Activated CD4-positive, CD25-positive, alpha-beta regulatory T cell (primary cell): ENCODE measurements around the gene RBMS1.

Experiments
- DNase-seq, 4 experiments: peaks; one replicate each; lab custom pipeline; 2025; lab: John Stamatoyannopoulos, UW

The RBMS1 gene

DNA sequence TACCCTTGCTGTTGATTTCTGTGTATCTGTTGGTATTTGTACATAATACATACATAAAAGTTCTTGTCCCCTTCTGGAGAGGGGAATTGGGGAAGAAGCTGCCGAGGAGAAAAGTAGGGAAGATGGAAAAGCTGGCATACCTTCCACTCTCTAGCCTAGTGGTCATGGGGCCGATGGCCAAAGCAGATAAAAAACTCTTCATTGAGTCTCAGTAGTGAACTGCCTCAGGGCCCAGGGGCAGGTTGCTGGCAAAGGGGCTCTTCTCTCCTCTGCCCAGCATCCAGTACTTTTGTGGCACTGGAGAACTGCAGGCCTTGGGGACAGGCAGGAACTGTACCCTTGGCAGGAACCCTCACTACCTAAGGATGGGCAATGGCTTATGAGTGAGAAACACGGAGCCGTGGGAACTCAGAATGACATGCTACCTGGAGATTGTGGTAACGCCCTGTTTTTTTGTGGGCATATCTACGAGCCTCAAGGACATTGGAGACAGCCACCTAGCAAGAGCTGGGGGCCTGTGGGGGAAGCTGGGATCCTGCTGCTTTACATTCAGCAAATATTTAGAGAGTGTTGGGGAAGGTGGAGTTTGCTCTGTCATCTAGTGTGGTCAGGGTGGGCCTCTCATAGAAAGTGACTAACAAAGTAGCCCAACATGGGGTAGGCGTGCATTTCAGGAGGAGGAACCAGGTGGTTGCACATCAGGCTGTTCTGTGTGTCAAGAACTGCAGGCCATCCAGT is 270.9 kb downstream of the RBMS1 start:
- DNase-seq: no peak
